Measurements from ENCODE around the gene MUC5AC. TPM values are rescaled to one million over a fixed set of nuclear protein-coding genes. Genes with fewer than 3 reads are reported as not detected.

MUC5AC gene
- total RNA-seq, 1 experiment from 2014 or later: under 0.01 TPM

GRCh38 chr11:1155274-1155693 is 2.5 kb upstream of the MUC5AC start:
- ChIA-PET RAD21 (ENCODE audit: low non-redundant PET in 1 of 2, low total read pairs in 2 of 2, uncharacterized antibody in 2 of 2, unreplicated experiment in 2 of 2) (no interaction called here), CTCF (no interaction called here), POLR2A (no interaction called here)
- TF ChIP-seq ZNF274 (IDR thresholded peaks at IDR 0.05; ENCODE audit: low read depth, low read length): no peak
- TF ChIP-seq POLR2AphosphoS5 (IDR thresholded peaks at IDR 0.05; ENCODE audit: low read depth, low read length): no peak
- no peak for TF ChIP-seq RAD21 (IDR thresholded peaks at IDR 0.05; ENCODE audit: low read depth)
- no peak for TF ChIP-seq ATF3 (IDR thresholded peaks at IDR 0.05)
- TF ChIP-seq EZH2 (IDR thresholded peaks at IDR 0.05): no peak
- TF ChIP-seq EGR1 (IDR thresholded peaks at IDR 0.05; ENCODE audit: low read depth): no peak
- no peak for TF ChIP-seq SRF (IDR thresholded peaks at IDR 0.05; ENCODE audit: low read depth)
- no peak for TF ChIP-seq POLR2A (IDR thresholded peaks at IDR 0.05; ENCODE audit: borderline replicate concordance, extremely low read depth, insufficient read depth, insufficient read length)
- no peak for TF ChIP-seq ZFX (IDR thresholded peaks at IDR 0.05)
- TF ChIP-seq ELF1 (IDR thresholded peaks at IDR 0.05; ENCODE audit: borderline replicate concordance, low read depth): no peak
- TF ChIP-seq SIN3A (IDR thresholded peaks at IDR 0.05; ENCODE audit: low read depth): no peak
- no peak for TF ChIP-seq JUND (IDR thresholded peaks at IDR 0.05)
- TF ChIP-seq ZBTB33 (IDR thresholded peaks at IDR 0.05; ENCODE audit: extremely low read depth, insufficient replicate concordance, low read length): no peak
- TF ChIP-seq SP1 (IDR thresholded peaks at IDR 0.05; ENCODE audit: low read depth): no peak
- TF ChIP-seq YY1 (IDR thresholded peaks at IDR 0.05; ENCODE audit: extremely low read depth, insufficient replicate concordance, low read depth, low read length): no peak
- TF ChIP-seq FOSL1 (IDR thresholded peaks at IDR 0.05; ENCODE audit: low read depth): no peak
- TF ChIP-seq, protein P1, sequence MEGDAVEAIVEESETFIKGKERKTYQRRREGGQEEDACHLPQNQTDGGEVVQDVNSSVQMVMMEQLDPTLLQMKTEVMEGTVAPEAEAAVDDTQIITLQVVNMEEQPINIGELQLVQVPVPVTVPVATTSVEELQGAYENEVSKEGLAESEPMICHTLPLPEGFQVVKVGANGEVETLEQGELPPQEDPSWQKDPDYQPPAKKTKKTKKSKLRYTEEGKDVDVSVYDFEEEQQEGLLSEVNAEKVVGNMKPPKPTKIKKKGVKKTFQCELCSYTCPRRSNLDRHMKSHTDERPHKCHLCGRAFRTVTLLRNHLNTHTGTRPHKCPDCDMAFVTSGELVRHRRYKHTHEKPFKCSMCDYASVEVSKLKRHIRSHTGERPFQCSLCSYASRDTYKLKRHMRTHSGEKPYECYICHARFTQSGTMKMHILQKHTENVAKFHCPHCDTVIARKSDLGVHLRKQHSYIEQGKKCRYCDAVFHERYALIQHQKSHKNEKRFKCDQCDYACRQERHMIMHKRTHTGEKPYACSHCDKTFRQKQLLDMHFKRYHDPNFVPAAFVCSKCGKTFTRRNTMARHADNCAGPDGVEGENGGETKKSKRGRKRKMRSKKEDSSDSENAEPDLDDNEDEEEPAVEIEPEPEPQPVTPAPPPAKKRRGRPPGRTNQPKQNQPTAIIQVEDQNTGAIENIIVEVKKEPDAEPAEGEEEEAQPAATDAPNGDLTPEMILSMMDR (IDR thresholded peaks at IDR 0.05 in 2 of 3, conservative IDR thresholded peaks at IDR 0.05 in 1 of 3; ENCODE audit: borderline replicate concordance in 1 of 3, insufficient read depth in 1 of 3, low read depth in 2 of 3, low read length in 2 of 3): no peak
- TF ChIP-seq, protein P2, sequence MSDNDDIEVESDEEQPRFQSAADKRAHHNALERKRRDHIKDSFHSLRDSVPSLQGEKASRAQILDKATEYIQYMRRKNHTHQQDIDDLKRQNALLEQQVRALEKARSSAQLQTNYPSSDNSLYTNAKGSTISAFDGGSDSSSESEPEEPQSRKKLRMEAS (IDR thresholded peaks at IDR 0.05): no peak
- no peak for TF ChIP-seq CBX3 (IDR thresholded peaks at IDR 0.05; ENCODE audit: low read depth)
- TF ChIP-seq CEBPB (IDR thresholded peaks at IDR 0.05; ENCODE audit: low read depth): no peak
- Histone ChIP-seq H3K4me2 (ENCODE audit: low read length) (no peak overlapping the region), H3K4me3 (replicated peaks in 1 of 2; ENCODE audit: low read depth in 1 of 2, low read length in 2 of 2) (no peak overlapping the region), H3K27ac (ENCODE audit: low read depth, low read length) (no peak overlapping the region), H3K36me3 (ENCODE audit: control insufficient read depth in 1 of 2, insufficient read depth in 2 of 2, low read length in 2 of 2) (no peaks in the 10 kb centered on the region), H3K9me3 (ENCODE audit: control insufficient read depth in 1 of 2, insufficient read depth in 1 of 2, low read depth in 1 of 2, low read length in 2 of 2) (no peaks in the 10 kb centered on the region; a peak in 1 of 4 replicates), H3K79me2 (ENCODE audit: insufficient read depth, low read length) (no peaks in the 10 kb centered on the region), H3K27me3 (ENCODE audit: insufficient read depth, low read length) (no peaks in the 10 kb centered on the region), H3K9me2 (ENCODE audit: insufficient read depth) (no peaks in the 10 kb centered on the region), H3K4me1 (ENCODE audit: control insufficient read depth in 1 of 2, insufficient read depth in 2 of 2, low read length in 2 of 2) (peaks cover 13 to 33% of the 10 kb centered on the region in 2 experiments; a peak in 3 of 4 replicates), H2AFZ (ENCODE audit: low read depth, low read length, poor library complexity, severe bottlenecking) (no peak overlapping the region), H4K20me1 (ENCODE audit: insufficient read depth) (no peaks in the 10 kb centered on the region), H3K9ac (ENCODE audit: low read length) (no peak overlapping the region)
- no TSS peak for BruUV-seq (replicated peaks)
- intact Hi-C loops (cut with micrococcal nuclease): no loop called here
- DNase-seq (ENCODE audit: low read depth, low spot score) (no peak), ATAC-seq (no peak)
